HEK293 (cell line): ENCODE data around the gene BHLHA9.
A peak's percentile ranks its signal among the peaks of the same experiment; 100 is the strongest.

Experiments used
- CTCF ChIA-PET: fragments of 350-600 bp; formaldehyde crosslinking; extraction: SDS; loops from one replicate; lab custom pipeline; 2021; ENCODE audit warnings: antibody characterized with exemption; lab: Yijun Ruan, JAX
- POLR2A ChIA-PET: fragments of 300-600 bp; formaldehyde crosslinking; extraction: SDS; loops from one replicate; lab custom pipeline; 2020; ENCODE audit warnings: antibody characterized with exemption, inconsistent platforms; lab: Yijun Ruan, JAX
- H3K27ac ChIP-seq: fragments of 200-500 bp; sonication (Bioruptor generic); 2 replicates; pipeline ENCODE4 v1.5.1; 2014; ENCODE audit warnings: low read depth, low read length, control low read depth, inconsistent platforms; ENCODE audit errors: extremely low read depth
- H3K36me3 ChIP-seq, 2 experiments: fragments of 200-500 bp in 1 of 2; sonication (Bioruptor generic) in 1 of 2; 1 replicate in 1 of 2; 2 replicates in 1 of 2; pipeline ENCODE4 v1.5.1; 2014 to 2017; ENCODE audit warnings: inconsistent platforms in 2 of 2, low read length in 2 of 2; ENCODE audit not compliant: control insufficient read depth in 2 of 2, insufficient read depth in 1 of 2
- H3K4me1 ChIP-seq: fragments of 200-500 bp; sonication (Bioruptor generic); 2 replicates; pipeline ENCODE4 v1.5.1; 2014; ENCODE audit warnings: mild to moderate bottlenecking, low read length, inconsistent platforms; ENCODE audit not compliant: control insufficient read depth, insufficient read depth
- H3K4me3 ChIP-seq: 2 replicates; pipeline ENCODE4 v1.5.1; 2011; ENCODE audit warnings: low read depth, mild to moderate bottlenecking, control low read depth, low read length, moderate library complexity
- H3K9me3 ChIP-seq: fragments of 200-500 bp; sonication (Bioruptor generic); 2 replicates; pipeline ENCODE4 v1.5.1; 2014; ENCODE audit warnings: low read depth, low read length, inconsistent platforms; ENCODE audit not compliant: control insufficient read depth, insufficient read depth
- BCL11B ChIP-seq: fragments of 450-650 bp; formaldehyde crosslinking; IDR thresholded peaks from 2 replicates; pipeline ENCODE4 v1.5.1; 2016; ENCODE audit warnings: low read depth, missing biosample characterization, missing genetic modification characterization
- GLI4 ChIP-seq: fragments of 450-650 bp; formaldehyde crosslinking; IDR thresholded peaks from 2 replicates; pipeline ENCODE4 v1.5.1; 2016; ENCODE audit warnings: missing biosample characterization, missing genetic modification characterization
- GLIS1 ChIP-seq: fragments of 450-650 bp; formaldehyde crosslinking; IDR thresholded peaks from 2 replicates; pipeline ENCODE4 v1.5.1; 2016; ENCODE audit warnings: missing biosample characterization, missing genetic modification characterization
- IKZF3 ChIP-seq: fragments of 450-650 bp; IDR thresholded peaks from 2 replicates; pipeline ENCODE4 v1.5.0; 2018; ENCODE audit warnings: missing biosample characterization, mild to moderate bottlenecking, missing genetic modification characterization, moderate library complexity
- MZF1 ChIP-seq: fragments of 450-650 bp; formaldehyde crosslinking; IDR thresholded peaks from 2 replicates; pipeline ENCODE4 v1.5.1; 2017; ENCODE audit warnings: missing biosample characterization, missing genetic modification characterization, borderline replicate concordance
- SCRT1 ChIP-seq: fragments of 450-650 bp; formaldehyde crosslinking; IDR thresholded peaks from 2 replicates; pipeline ENCODE4 v1.5.1; 2016; ENCODE audit warnings: missing biosample characterization, missing genetic modification characterization, borderline replicate concordance
- SCRT2 ChIP-seq: fragments of 450-650 bp; formaldehyde crosslinking; IDR thresholded peaks from 2 replicates; pipeline ENCODE4 v1.5.1; 2016; ENCODE audit warnings: missing biosample characterization, missing genetic modification characterization
- SETDB1 ChIP-seq: IDR thresholded peaks from one replicate; pipeline ENCODE4 v1.6.1; 2017; ENCODE audit warnings: mild to moderate bottlenecking, low read length, moderate library complexity, mixed read lengths; ENCODE audit not compliant: insufficient read length
- SP7 ChIP-seq: fragments of 450-650 bp; formaldehyde crosslinking; IDR thresholded peaks from 2 replicates; pipeline ENCODE4 v1.5.1; 2016; ENCODE audit warnings: missing biosample characterization, missing genetic modification characterization
- ZBTB17 ChIP-seq: fragments of 450-650 bp; formaldehyde crosslinking; IDR thresholded peaks from 2 replicates; pipeline ENCODE4 v1.5.1; 2016; ENCODE audit warnings: missing biosample characterization, missing genetic modification characterization
- ZFP69B ChIP-seq: fragments of 450-650 bp; formaldehyde crosslinking; IDR thresholded peaks from 2 replicates; pipeline ENCODE4 v1.5.1; 2016; ENCODE audit warnings: missing biosample characterization, missing genetic modification characterization
- ZNF114 ChIP-seq: fragments of 450-650 bp; formaldehyde crosslinking; IDR thresholded peaks from 2 replicates; pipeline ENCODE4 v1.5.0; 2017; ENCODE audit warnings: missing biosample characterization, missing genetic modification characterization
- ZNF394 ChIP-seq: fragments of 450-650 bp; formaldehyde crosslinking; IDR thresholded peaks from 2 replicates; pipeline ENCODE4 v1.5.1; 2016; ENCODE audit warnings: missing biosample characterization, missing genetic modification characterization, mild to moderate bottlenecking, moderate library complexity, borderline replicate concordance
- ZNF404 ChIP-seq: fragments of 450-650 bp; formaldehyde crosslinking; IDR thresholded peaks from 2 replicates; pipeline ENCODE4 v1.5.1; 2017; ENCODE audit warnings: missing biosample characterization, missing genetic modification characterization
- ZNF423 ChIP-seq: fragments of 450-650 bp; formaldehyde crosslinking; IDR thresholded peaks from 2 replicates; pipeline ENCODE4 v1.5.1; 2016; ENCODE audit warnings: missing biosample characterization, missing genetic modification characterization
- ZNF701 ChIP-seq: fragments of 450-650 bp; formaldehyde crosslinking; IDR thresholded peaks from 2 replicates; pipeline ENCODE4 v1.5.1; 2016; ENCODE audit warnings: missing biosample characterization, missing genetic modification characterization
- ZNF707 ChIP-seq: fragments of 450-650 bp; formaldehyde crosslinking; IDR thresholded peaks from 2 replicates; pipeline ENCODE4 v1.5.1; 2016; ENCODE audit warnings: missing biosample characterization, missing genetic modification characterization
- TF ChIP-seq, protein P1 (sequence below): fragments of 450-650 bp; formaldehyde crosslinking; IDR thresholded peaks from 2 replicates; pipeline ENCODE4; 2016; ENCODE audit warnings: missing biosample characterization, missing genetic modification characterization
- TF ChIP-seq, protein P2 (sequence below): fragments of 450-650 bp; formaldehyde crosslinking; IDR thresholded peaks from 2 replicates; pipeline ENCODE4 v1.5.1; 2017; ENCODE audit warnings: missing biosample characterization, missing genetic modification characterization
- TF ChIP-seq, protein P3 (sequence below): fragments of 450-650 bp; formaldehyde crosslinking; IDR thresholded peaks from 2 replicates; pipeline ENCODE4 v1.5.1; 2016; ENCODE audit warnings: missing biosample characterization, missing genetic modification characterization
- TF ChIP-seq, protein P4 (sequence below): fragments of 450-650 bp; formaldehyde crosslinking; IDR thresholded peaks from 2 replicates; pipeline ENCODE4 v1.5.1; 2016; ENCODE audit warnings: missing biosample characterization, missing genetic modification characterization
- TF ChIP-seq, protein P5 (sequence below): fragments of 450-650 bp; formaldehyde crosslinking; IDR thresholded peaks from 2 replicates; pipeline ENCODE4 v1.5.1; 2016; ENCODE audit warnings: missing biosample characterization, missing genetic modification characterization
- TF ChIP-seq, protein P6 (sequence below): fragments of 450-650 bp; formaldehyde crosslinking; conservative IDR thresholded peaks from 2 replicates; pipeline ENCODE4 v1.5.1; 2016; ENCODE audit warnings: low read depth, missing biosample characterization, missing genetic modification characterization

The BHLHA9 gene

DNA sequence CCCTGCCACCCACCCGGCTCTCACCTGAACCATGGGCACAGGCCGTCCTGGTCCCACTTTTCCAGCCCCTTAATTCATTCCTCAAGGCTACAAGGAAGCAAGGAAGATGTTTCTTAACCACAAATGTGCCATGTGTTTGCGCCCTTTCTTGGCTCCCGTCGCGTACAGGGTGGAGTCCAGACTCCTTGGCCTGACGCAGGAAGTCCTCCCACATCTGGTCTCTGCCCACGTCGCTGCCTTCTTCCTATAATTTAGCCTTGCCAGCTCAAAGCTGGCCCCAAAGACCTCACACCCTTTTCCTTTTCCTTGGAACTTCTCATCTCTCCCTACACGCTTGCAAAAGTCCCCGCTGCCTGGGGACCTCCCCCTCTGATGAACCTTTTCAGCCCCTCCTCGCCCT lies 38.8 kb upstream of the BHLHA9 start:
- Histone ChIP-seq H3K9me3 (no peaks in the 10 kb centered on the region), H3K4me1 (peaks cover 6% of the 10 kb centered on the region), H3K27ac (no peak overlapping the region), H3K36me3 (peaks cover 0 to 7% of the 10 kb centered on the region in 2 experiments; a peak in 1 of 3 replicates), H3K4me3 (no peak overlapping the region)
- ChIA-PET CTCF (interaction anchor here (0.6 kb wide), 2 partner anchors 173 to 177 kb away, joined by 3 read pairs; no protein-coding TSS in a partner anchor), POLR2A (no interaction called here)
- TF ChIP-seq, protein P1, sequence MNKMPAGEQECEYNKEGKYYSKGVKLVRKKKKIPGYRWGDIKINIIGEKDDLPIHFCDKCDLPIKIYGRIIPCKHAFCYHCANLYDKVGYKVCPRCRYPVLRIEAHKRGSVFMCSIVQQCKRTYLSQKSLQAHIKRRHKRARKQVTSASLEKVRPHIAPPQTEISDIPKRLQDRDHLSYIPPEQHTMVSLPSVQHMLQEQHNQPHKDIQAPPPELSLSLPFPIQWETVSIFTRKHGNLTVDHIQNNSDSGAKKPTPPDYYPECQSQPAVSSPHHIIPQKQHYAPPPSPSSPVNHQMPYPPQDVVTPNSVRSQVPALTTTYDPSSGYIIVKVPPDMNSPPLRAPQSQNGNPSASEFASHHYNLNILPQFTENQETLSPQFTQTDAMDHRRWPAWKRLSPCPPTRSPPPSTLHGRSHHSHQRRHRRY (tag by site-specific recombination): no peak
- TF ChIP-seq ZNF707 (tag by site-specific recombination) (no peak), ZFP69B (no peak), MZF1 (tag by site-specific recombination) (no peak), SP7 (no peak), ZNF701 (tag by site-specific recombination) (no peak), GLI4 (tag by site-specific recombination) (no peak), ZNF114 (tag by site-specific recombination) (no peak), SETDB1 (no peak), ZNF423 (tag by site-specific recombination) (no peak), BCL11B (tag by site-specific recombination) (no peak), ZNF404 (tag by site-specific recombination) (no peak)
- TF ChIP-seq, protein P2, sequence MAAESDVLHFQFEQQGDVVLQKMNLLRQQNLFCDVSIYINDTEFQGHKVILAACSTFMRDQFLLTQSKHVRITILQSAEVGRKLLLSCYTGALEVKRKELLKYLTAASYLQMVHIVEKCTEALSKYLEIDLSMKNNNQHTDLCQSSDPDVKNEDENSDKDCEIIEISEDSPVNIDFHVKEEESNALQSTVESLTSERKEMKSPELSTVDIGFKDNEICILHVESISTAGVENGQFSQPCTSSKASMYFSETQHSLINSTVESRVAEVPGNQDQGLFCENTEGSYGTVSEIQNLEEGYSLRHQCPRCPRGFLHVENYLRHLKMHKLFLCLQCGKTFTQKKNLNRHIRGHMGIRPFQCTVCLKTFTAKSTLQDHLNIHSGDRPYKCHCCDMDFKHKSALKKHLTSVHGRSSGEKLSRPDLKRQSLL (tag by site-specific recombination): no peak
- TF ChIP-seq, protein P3, sequence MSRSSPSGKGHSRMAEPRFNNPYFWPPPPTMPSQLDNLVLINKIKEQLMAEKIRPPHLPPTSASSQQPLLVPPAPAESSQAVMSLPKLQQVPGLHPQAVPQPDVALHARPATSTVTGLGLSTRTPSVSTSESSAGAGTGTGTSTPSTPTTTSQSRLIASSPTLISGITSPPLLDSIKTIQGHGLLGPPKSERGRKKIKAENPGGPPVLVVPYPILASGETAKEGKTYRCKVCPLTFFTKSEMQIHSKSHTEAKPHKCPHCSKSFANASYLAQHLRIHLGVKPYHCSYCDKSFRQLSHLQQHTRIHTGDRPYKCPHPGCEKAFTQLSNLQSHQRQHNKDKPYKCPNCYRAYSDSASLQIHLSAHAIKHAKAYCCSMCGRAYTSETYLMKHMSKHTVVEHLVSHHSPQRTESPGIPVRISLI (tag by site-specific recombination): no peak

DNA sequence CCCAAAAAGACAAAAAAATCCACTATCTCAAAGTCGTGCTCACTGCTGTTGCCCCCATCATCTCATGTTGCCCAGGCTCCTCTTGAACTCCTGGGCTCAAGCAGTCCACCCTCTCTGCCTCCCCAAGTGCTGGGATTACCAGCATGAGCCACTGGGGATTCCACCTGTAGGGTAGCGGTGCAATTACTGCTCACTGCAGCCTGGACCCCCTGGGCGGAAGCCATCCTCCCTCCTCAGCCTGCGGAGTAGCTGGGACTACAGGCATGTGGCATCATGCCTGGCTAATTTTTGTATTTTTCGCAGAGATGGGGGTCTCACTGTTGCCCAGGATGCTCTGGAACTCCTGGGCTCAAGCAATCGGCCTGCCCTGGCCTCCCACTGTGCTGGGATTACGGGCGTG lies 37.9 kb upstream of the BHLHA9 start:
- Histone ChIP-seq H3K36me3 (no peaks in the 10 kb centered on the region), H3K4me1 (peaks cover 6% of the 10 kb centered on the region), H3K9me3 (no peaks in the 10 kb centered on the region; the same call in 1 of the 2 replicates), H3K4me3 (no peak overlapping the region), H3K27ac (no peak overlapping the region)
- CTCF ChIA-PET: no interaction called here
- POLR2A ChIA-PET: no interaction called here
- peak; percentile 87 for TF ChIP-seq SCRT2
- peak; percentile 60; the same call in 1 of the 2 replicates for TF ChIP-seq SCRT1 (tag by site-specific recombination)
- TF ChIP-seq, protein P4, sequence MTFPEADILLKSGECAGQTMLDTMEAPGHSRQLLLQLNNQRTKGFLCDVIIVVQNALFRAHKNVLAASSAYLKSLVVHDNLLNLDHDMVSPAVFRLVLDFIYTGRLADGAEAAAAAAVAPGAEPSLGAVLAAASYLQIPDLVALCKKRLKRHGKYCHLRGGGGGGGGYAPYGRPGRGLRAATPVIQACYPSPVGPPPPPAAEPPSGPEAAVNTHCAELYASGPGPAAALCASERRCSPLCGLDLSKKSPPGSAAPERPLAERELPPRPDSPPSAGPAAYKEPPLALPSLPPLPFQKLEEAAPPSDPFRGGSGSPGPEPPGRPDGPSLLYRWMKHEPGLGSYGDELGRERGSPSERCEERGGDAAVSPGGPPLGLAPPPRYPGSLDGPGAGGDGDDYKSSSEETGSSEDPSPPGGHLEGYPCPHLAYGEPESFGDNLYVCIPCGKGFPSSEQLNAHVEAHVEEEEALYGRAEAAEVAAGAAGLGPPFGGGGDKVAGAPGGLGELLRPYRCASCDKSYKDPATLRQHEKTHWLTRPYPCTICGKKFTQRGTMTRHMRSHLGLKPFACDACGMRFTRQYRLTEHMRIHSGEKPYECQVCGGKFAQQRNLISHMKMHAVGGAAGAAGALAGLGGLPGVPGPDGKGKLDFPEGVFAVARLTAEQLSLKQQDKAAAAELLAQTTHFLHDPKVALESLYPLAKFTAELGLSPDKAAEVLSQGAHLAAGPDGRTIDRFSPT (tag by site-specific recombination): no peak
- TF ChIP-seq ZNF394 (tag by site-specific recombination): peak; percentile 82; the same call in 1 of the 2 replicates
- TF ChIP-seq GLIS1: peak; percentile 99
- TF ChIP-seq ZBTB17 (tag by site-specific recombination): peak; percentile 42; the same call in 1 of the 2 replicates
- TF ChIP-seq, protein P5, sequence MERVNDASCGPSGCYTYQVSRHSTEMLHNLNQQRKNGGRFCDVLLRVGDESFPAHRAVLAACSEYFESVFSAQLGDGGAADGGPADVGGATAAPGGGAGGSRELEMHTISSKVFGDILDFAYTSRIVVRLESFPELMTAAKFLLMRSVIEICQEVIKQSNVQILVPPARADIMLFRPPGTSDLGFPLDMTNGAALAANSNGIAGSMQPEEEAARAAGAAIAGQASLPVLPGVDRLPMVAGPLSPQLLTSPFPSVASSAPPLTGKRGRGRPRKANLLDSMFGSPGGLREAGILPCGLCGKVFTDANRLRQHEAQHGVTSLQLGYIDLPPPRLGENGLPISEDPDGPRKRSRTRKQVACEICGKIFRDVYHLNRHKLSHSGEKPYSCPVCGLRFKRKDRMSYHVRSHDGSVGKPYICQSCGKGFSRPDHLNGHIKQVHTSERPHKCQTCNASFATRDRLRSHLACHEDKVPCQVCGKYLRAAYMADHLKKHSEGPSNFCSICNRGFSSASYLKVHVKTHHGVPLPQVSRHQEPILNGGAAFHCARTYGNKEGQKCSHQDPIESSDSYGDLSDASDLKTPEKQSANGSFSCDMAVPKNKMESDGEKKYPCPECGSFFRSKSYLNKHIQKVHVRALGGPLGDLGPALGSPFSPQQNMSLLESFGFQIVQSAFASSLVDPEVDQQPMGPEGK (tag by site-specific recombination): peak; percentile 65
- TF ChIP-seq, protein P6, sequence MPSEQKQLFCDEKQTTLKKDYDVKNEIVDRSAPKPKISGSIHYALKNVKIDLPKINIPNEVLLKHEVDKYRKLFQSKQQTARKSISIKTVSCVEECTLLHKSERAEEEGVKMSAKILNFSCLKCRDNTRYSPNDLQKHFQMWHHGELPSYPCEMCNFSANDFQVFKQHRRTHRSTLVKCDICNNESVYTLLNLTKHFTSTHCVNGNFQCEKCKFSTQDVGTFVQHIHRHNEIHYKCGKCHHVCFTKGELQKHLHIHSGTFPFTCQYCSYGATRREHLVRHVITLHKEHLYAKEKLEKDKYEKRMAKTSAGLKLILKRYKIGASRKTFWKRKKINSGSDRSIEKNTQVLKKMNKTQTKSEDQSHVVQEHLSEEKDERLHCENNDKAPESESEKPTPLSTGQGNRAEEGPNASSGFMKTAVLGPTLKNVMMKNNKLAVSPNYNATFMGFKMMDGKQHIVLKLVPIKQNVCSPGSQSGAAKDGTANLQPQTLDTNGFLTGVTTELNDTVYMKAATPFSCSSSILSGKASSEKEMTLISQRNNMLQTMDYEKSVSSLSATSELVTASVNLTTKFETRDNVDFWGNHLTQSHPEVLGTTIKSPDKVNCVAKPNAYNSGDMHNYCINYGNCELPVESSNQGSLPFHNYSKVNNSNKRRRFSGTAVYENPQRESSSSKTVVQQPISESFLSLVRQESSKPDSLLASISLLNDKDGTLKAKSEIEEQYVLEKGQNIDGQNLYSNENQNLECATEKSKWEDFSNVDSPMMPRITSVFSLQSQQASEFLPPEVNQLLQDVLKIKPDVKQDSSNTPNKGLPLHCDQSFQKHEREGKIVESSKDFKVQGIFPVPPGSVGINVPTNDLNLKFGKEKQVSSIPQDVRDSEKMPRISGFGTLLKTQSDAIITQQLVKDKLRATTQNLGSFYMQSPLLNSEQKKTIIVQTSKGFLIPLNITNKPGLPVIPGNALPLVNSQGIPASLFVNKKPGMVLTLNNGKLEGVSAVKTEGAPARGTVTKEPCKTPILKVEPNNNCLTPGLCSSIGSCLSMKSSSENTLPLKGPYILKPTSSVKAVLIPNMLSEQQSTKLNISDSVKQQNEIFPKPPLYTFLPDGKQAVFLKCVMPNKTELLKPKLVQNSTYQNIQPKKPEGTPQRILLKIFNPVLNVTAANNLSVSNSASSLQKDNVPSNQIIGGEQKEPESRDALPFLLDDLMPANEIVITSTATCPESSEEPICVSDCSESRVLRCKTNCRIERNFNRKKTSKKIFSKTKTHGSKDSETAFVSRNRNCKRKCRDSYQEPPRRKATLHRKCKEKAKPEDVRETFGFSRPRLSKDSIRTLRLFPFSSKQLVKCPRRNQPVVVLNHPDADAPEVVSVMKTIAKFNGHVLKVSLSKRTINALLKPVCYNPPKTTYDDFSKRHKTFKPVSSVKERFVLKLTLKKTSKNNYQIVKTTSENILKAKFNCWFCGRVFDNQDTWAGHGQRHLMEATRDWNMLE (tag by site-specific recombination): no peak
- no peak for TF ChIP-seq IKZF3
